Eye (tissue), 1 donor: Measurements from ENCODE around the gene APOL2.
"Not testable (repeated sequence)": the region's sequence is repeated elsewhere in the genome, so short reads cannot be mapped to it uniquely, and the experiment has no call there.

Experiments
- DNase-seq: peaks from one replicate; pipeline ENCODE4 v3.0.0-alpha.2; 2015

Gene APOL2

GRCh38 chr22:36220451-36220921, 18.8 kb downstream of the APOL2 start:
- DNase-seq = peak; percentile 43

DNA sequence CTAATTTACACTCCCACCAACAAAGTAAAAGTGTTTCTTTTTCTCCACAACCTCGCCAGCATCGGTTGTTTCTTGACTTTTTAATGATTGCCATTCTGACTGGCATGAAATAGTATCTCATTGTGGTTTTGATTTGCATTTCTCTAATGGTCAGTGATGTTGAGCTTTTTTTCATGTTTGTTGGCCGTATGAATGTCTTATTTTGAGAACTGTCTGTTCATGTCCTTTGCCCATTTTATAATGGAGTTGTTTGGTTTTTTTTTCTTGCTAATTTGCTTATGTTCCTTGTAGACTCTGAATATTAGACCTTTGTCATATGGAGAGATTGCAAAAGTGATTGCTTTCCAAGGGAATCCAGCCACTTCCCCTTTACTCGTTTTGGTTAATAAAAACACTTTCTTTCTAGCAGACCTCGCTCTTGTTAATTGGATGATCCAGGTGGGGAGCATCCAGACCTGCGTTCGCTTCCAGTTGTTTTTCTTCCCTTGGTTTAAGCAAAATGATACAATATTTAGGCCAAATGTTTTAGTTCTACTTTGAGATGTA, 20.6 kb downstream of the APOL2 start:
- DNase-seq = no peak

- DNase-seq = no peak
Observed at GRCh38 chr22:36215981-36216380, 23.3 kb downstream of the APOL2 start.

- DNase-seq = no peak
Observed at GRCh38 chr22:36213586-36213985, 25.7 kb downstream of the APOL2 start.

GRCh38 chr22:36212901-36213300, 26.4 kb downstream of the APOL2 start:
- no peak for DNase-seq

GRCh38 chr22:36211237-36211861, 28.0 kb downstream of the APOL2 start:
- no peak for DNase-seq

DNA sequence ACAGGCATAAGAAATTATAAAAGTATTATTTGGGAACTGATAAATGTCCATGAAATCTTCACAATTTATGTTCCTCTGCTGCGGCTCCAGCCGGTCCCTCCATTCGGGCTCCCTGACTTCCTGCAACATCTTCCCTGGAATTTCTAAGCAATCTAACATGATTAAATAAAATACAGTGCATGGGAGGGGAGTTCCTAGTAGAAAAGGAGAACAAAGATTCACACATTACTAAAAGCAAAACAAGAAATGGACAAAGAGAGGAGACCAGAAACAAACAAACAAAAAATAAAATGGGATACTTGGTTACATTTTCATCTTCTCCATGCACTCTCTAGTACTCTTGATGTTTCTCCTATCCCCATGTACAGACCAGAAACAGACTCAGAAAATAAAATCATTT, 29.1 kb downstream of the APOL2 start:
- DNase-seq = no peak

- DNase-seq = not testable (repeated sequence)
Observed at GRCh38 chr22:36209488-36209908, 29.8 kb downstream of the APOL2 start.

GRCh38 chr22:36208914-36209313, 30.4 kb downstream of the APOL2 start:
- DNase-seq = no peak

GRCh38 chr22:36208162-36208765, 31.1 kb downstream of the APOL2 start:
- no peak for DNase-seq

- no peak for DNase-seq
Observed at GRCh38 chr22:36206255-36206654, 33.1 kb downstream of the APOL2 start.

DNA sequence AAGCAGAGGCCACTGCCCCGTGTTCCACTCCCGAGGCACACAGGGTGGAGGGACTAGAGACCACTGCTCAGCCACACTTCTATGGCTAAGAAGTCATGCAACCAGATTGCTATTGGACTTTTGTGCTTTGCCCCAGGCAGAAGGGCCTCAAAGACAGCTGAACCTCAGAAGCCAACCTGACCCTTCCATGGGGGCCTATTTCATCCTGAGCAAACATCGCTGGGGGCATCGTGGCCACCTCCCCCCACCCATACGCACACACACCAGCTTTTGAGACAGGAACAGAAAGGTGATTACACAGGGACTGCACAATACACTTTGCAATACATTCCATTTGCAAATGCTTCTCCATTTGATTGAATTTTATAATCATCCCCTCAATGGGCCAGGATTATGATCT, 33.8 kb downstream of the APOL2 start:
- DNase-seq = not testable (repeated sequence)

- DNase-seq = no peak
Observed at GRCh38 chr22:36204632-36205015, 34.7 kb downstream of the APOL2 start.

DNA sequence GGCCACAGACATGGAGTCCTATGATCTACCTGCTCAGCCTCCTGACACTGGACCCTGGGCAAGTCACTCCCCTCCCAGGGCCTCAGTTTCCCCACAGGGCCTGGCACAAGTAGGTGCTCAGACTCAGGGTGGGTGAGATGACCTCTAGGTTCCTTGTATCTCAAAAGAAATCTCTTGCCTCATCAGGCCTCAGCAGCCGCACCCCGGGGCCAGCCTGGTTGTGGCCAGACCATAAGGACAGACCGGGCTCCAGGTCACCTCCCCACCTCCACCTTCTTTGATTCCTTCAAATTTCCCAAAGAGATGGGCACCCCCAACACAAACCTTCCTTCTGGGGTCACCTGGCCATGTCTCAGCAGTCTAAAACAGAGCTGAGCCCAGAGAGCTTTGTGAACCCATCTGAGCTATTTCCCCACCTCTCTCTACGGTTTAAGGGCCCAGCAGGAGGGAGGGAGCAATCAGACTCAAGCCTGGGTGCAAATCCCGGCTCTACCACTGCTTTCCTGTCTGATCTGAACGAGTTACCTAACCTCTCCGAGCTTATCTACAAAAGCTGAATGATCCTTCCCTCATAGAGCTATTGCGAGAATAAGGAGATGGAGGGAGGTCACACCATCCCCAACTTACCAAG, 35.2 kb downstream of the APOL2 start:
- DNase-seq = no peak

GRCh38 chr22:36203441-36203840, 35.9 kb downstream of the APOL2 start:
- not testable (repeated sequence) for DNase-seq

DNA sequence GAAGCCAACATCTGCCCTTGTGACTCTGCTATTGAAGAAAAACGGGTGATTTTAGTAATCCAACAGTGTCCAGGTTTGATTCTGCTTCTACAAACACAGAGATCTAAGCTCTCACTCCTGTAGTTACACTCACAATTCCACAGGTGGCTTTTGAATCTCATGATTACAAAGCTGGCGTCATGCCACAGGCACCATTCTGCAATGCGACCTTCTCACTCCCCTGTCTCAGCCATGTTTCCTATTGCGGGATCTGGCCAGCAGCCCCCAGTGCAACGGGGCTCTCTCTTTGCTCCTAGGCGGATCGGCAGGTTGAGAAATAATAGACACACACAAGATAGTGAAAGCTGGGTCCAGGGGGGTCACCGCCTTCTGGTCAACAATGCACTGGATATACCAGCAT, 36.4 kb downstream of the APOL2 start:
- DNase-seq = peak; percentile 48

- peak; percentile 70 for DNase-seq
Observed at GRCh38 chr22:36201630-36202319, 37.6 kb downstream of the APOL2 start, which contains the start of gene APOL4. APOL4 (minus strand) TSS chr22:36201809; CDS start chr22:36201734, 75 bp downstream.

DNA sequence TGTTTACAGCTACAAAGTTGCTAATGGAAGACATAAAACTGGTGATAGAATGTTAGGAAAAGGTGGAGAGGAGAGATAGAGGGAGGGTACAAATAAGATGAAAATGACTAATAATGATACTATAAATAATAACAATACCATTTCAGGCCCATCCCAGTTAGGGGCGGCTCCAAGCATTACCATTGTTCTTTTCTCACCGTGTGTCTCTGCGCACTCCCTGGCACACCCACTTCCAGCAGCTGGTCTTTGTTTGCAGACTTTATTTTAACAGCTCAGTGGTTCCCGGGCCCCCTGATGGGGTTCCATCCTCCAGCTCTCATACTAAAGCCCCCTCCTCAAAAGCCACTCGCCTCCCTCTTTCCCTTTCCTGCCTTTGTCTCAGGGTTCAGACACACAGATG, 38.3 kb downstream of the APOL2 start:
- DNase-seq = not testable (repeated sequence)

DNA sequence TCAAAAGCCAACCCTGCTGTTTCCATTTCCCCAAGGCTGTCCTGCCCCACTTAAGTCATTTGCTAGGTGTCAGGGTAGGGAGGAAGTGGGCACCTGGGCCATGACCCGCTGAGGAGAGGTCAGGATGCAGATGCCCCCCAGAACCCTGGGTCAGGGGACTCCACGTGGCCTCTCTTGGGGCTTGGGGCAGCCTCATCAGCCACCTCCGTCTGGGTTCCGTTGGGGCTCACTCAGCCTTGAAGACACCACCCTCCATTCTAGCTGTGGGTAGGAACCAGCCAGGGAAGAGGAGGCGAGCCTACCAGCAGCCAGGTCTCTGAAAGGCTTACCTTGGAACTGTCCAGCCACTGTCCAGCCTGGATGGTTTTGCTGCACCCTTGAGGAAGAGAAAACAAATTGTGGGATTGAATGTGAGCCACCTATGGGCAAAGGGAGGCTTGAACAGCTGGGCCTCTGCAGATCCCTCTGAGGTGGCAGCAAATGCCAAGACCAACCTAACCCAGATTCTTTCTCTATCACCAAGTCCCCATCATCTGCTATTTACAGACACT, 40.3 kb downstream of the APOL2 start:
- DNase-seq = no peak

GRCh38 chr22:36198536-36198935, 40.8 kb downstream of the APOL2 start:
- no peak for DNase-seq

GRCh38 chr22:36197514-36198146, 41.7 kb downstream of the APOL2 start:
- DNase-seq = peak; percentile 83

DNA sequence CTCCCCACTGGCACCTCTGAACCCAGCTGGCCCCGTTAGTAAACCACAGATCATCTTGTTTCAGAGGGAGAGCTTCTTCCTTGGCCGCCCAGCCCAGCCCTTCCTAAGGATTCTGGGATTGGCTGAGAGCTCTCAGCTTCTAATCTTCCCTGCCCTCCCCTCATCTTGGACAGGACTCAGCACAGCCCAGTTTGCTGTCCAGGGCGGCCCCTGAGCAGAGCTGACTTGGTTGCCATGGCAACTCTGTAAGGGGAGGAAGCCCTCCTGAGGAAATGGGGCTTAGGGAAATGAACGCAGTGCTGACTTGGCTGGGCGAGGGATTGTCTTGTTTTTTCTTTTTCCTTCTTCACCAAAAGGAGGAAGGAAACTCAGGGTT, 42.3 kb downstream of the APOL2 start:
- DNase-seq = peak; percentile 91
